Stimulated activated memory B cell treated with anti-CD40 and anti-IgM and Interleukin-4, amounts not matched to agents 10 μg/mL and 1 μg/mL and 100 μg/mL, for 72 hours (primary cell): Measurements from ENCODE around the gene CUX1.
"Not testable (repeated sequence)": the region's sequence is repeated elsewhere in the genome, so short reads cannot be mapped to it uniquely, and the experiment has no call there.

Source experiments
- ATAC-seq: fragments of 150-1000 bp; cut with Tn5 transposase; 2 replicates; pipeline ENCODE4 v1.10.0; 2021
- H3K27ac Mint-ChIP-seq: one replicate; pipeline ENCODE4 v1.8.0; 2022; ENCODE audit warnings: mild to moderate bottlenecking, mixed read lengths
- H3K27me3 Mint-ChIP-seq: one replicate; pipeline ENCODE4 v1.8.0; 2022; ENCODE audit warnings: mixed read lengths
- H3K36me3 Mint-ChIP-seq: one replicate; pipeline ENCODE4 v1.8.0; 2022; ENCODE audit warnings: mixed read lengths
- H3K4me1 Mint-ChIP-seq: one replicate; pipeline ENCODE4 v1.8.0; 2022; ENCODE audit warnings: mixed read lengths
- H3K4me3 Mint-ChIP-seq: one replicate; pipeline ENCODE4 v1.8.0; 2022; ENCODE audit warnings: mild to moderate bottlenecking, moderate library complexity, mixed read lengths
- H3K9me3 Mint-ChIP-seq: one replicate; pipeline ENCODE4 v1.8.0; 2022; ENCODE audit warnings: mixed read lengths

CUX1 gene

DNA sequence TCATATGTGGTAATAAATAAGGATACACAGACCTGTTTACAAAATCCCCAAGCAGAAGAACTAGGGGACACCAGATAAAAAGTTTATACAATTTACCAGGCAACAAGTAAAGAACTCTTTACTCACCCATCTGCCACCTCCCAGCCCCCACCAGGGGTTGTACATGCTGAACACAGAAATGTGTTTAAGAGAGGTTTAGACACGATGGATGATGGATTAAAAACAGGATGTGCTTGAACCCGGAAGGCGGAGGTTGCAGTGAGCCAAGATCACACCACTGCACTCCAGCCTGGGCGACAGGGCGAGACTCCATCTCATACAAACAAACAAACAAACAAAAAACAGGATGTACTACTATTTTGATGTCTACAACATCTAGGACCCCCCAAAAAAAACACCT is 511.4 kb downstream of the CUX1 start:
- not testable (repeated sequence) for H3K4me3 Mint-ChIP-seq, H3K36me3 Mint-ChIP-seq, ATAC-seq, H3K9me3 Mint-ChIP-seq, H3K27me3 Mint-ChIP-seq
- Mint-ChIP-seq H3K4me1 (peaks cover 14% of the 10 kb centered on the region), H3K27ac (peak overlapping the region; percentile 49)

GRCh38 chr7:102329366-102329765 is 511.9 kb downstream of the CUX1 start:
- H3K27ac Mint-ChIP-seq: peak overlapping the region; percentile 49
- H3K36me3 Mint-ChIP-seq, H3K27me3 Mint-ChIP-seq, H3K4me3 Mint-ChIP-seq, ATAC-seq, H3K9me3 Mint-ChIP-seq: not testable (repeated sequence)
- peaks cover 14% of the 10 kb centered on the region for H3K4me1 Mint-ChIP-seq

DNA sequence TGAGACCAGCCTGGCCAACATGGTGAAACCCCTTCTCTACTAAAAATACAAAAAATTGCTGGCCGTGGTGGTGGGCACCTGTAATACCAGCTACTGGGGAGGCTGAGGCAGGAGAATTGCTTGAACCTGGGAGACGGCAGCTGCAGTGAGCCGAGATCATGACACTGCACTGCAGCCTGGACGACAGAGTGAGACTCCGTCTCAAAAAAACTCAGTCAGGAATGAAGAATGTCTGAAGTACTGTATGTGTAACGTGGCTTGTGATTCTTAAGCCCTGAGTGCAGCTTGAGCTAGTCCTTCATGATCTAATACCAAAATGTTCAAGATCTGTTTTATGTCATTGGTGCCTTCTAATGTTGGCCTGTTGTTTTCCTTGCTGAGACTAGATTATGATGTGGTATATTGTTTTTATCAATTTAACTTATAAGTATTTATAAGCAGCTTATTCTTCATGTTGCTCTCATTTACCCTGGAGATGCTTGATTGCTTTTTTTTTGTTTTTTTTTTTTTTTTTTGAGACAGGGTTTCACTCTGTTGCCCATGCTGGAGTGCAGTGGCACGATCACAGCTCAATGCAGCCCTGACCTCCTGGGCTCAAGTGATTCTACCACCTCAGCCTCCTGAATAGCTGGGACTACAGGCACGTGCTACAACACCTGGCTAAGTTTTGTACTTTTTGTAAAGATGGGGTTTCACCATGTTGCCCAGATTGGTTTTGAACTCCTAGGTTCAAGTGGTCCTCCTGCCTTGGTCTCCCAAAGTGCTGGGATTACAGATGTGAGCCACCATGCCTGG is 513.4 kb downstream of the CUX1 start:
- not testable (repeated sequence) for ATAC-seq, H3K9me3 Mint-ChIP-seq, H3K36me3 Mint-ChIP-seq, H3K4me3 Mint-ChIP-seq, H3K27me3 Mint-ChIP-seq
- Mint-ChIP-seq H3K27ac (peak overlapping the region; percentile 19), H3K4me1 (peaks cover 14% of the 10 kb centered on the region)
